HepG2 (cell line): ENCODE results near the gene UBL7. TPM values are rescaled to one million over a fixed set of nuclear protein-coding genes. Genes with fewer than 3 reads are reported as not detected.

Experiments
- AHR ChIP-seq: IDR thresholded peaks from 2 replicates; pipeline ENCODE4 v1.6.1; 2018; ENCODE audit warnings: missing genetic modification reagents, missing compliant biosample characterization
- ISL2 ChIP-seq: sonication (generic); formaldehyde crosslinking; IDR thresholded peaks from 2 replicates; pipeline ENCODE4 v1.5.0; 2020; ENCODE audit warnings: missing genetic modification reagents
- KLF12 ChIP-seq: sonication (generic); formaldehyde crosslinking; IDR thresholded peaks from 2 replicates; pipeline ENCODE4 v1.4.0; 2020; ENCODE audit warnings: missing genetic modification reagents, borderline replicate concordance
- KLF15 ChIP-seq: sonication (generic); formaldehyde crosslinking; IDR thresholded peaks from 2 replicates; pipeline ENCODE4 v1.8.1; 2023; ENCODE audit warnings: borderline replicate concordance, mild to moderate bottlenecking, inconsistent platforms, missing genetic modification reagents, mixed read lengths
- MXD3 ChIP-seq: IDR thresholded peaks from 2 replicates; pipeline ENCODE4 v1.6.1; 2016; ENCODE audit warnings: mild to moderate bottlenecking, missing biosample characterization, missing genetic modification reagents
- NFE2L1 ChIP-seq: sonication (generic); formaldehyde crosslinking; IDR thresholded peaks from 2 replicates; pipeline ENCODE4 v1.4.0; 2020; ENCODE audit warnings: missing genetic modification reagents, mild to moderate bottlenecking, borderline replicate concordance
- RARA ChIP-seq: IDR thresholded peaks from 2 replicates; pipeline ENCODE4 v1.6.1; 2016; ENCODE audit warnings: missing genetic modification reagents, missing compliant biosample characterization
- ZBTB7A ChIP-seq: sonication (generic); formaldehyde crosslinking; IDR thresholded peaks from 2 replicates; pipeline ENCODE4 v1.8.0; 2022; ENCODE audit warnings: mild to moderate bottlenecking, missing genetic modification reagents
- ZMAT3 ChIP-seq: sonication (generic); formaldehyde crosslinking; conservative IDR thresholded peaks from 2 replicates; pipeline ENCODE4 v1.7.0; 2021; ENCODE audit warnings: missing genetic modification reagents
- ZNF17 ChIP-seq: sonication (generic); formaldehyde crosslinking; IDR thresholded peaks from 2 replicates; pipeline ENCODE4 v1.5.0; 2020; ENCODE audit warnings: mild to moderate bottlenecking, missing genetic modification reagents
- ZNF446 ChIP-seq: sonication (generic); formaldehyde crosslinking; IDR thresholded peaks from 2 replicates; pipeline ENCODE4 v1.5.0; 2020; ENCODE audit warnings: mild to moderate bottlenecking, missing genetic modification reagents
- ZNF720 ChIP-seq: sonication (generic); formaldehyde crosslinking; IDR thresholded peaks from 2 replicates; pipeline ENCODE4 v1.4.0; 2020; ENCODE audit warnings: missing genetic modification reagents
- ZNF780A ChIP-seq: sonication (generic); formaldehyde crosslinking; IDR thresholded peaks from 2 replicates; pipeline ENCODE4 v1.8.0; 2022; ENCODE audit warnings: mild to moderate bottlenecking, missing genetic modification reagents, moderate library complexity
- polyA plus RNA-seq, 8 experiments: library from polyadenylated mRNA; depleted of rRNA in 3 of 8; stranded (reverse) in 7 of 8; unstranded in 1 of 8; fragments of >200 nt; fragmentation: Illumina TruSeq in 4 of 8; extraction: Trizol in 4 of 8; gene quantifications; 2 replicates each; pipeline versions ENCODE4 v1.2.1 to v1.2.3, GENCODE V29; 2011 to 2016; ENCODE audit warnings: low read depth in 4 of 8, missing spikeins in 1 of 8, mixed read lengths in 1 of 8; ENCODE audit not compliant: insufficient read depth in 1 of 8
- total RNA-seq, 5 experiments: library from RNA; depleted of rRNA; stranded (reverse); fragments of >200 nt; fragmentation: Illumina TruSeq; extraction: Trizol; gene quantifications; 2 replicates each; pipeline ENCODE4 v1.2.3, GENCODE V29; 2016; ENCODE audit warnings: low read depth in 1 of 5
- TF ChIP-seq, protein P1 (sequence below): sonication (generic); formaldehyde crosslinking; IDR thresholded peaks from 2 replicates; pipeline ENCODE4 v1.4.0; 2020; ENCODE audit warnings: missing genetic modification reagents
- TF ChIP-seq, protein P2 (sequence below): sonication (generic); formaldehyde crosslinking; IDR thresholded peaks from 2 replicates; pipeline ENCODE4 v1.5.0; 2020; ENCODE audit warnings: missing genetic modification reagents
- TF ChIP-seq, protein P3 (sequence below): sonication (generic); formaldehyde crosslinking; IDR thresholded peaks from 2 replicates; pipeline ENCODE4 v1.8.0; 2022; ENCODE audit warnings: mild to moderate bottlenecking, missing genetic modification reagents, moderate library complexity
- TF ChIP-seq, protein P4 (sequence below): sonication (generic); formaldehyde crosslinking; IDR thresholded peaks from 2 replicates; pipeline ENCODE4 v1.5.1; 2020; ENCODE audit warnings: missing genetic modification reagents, mild to moderate bottlenecking, borderline replicate concordance

UBL7 gene
- total and polyA plus RNA-seq, 2 of the 13 experiments (the other 11 are each of a cell fraction or from before 2014, with no cell fraction given): 55.0 to 63.5 TPM

- TF ChIP-seq, protein P1, sequence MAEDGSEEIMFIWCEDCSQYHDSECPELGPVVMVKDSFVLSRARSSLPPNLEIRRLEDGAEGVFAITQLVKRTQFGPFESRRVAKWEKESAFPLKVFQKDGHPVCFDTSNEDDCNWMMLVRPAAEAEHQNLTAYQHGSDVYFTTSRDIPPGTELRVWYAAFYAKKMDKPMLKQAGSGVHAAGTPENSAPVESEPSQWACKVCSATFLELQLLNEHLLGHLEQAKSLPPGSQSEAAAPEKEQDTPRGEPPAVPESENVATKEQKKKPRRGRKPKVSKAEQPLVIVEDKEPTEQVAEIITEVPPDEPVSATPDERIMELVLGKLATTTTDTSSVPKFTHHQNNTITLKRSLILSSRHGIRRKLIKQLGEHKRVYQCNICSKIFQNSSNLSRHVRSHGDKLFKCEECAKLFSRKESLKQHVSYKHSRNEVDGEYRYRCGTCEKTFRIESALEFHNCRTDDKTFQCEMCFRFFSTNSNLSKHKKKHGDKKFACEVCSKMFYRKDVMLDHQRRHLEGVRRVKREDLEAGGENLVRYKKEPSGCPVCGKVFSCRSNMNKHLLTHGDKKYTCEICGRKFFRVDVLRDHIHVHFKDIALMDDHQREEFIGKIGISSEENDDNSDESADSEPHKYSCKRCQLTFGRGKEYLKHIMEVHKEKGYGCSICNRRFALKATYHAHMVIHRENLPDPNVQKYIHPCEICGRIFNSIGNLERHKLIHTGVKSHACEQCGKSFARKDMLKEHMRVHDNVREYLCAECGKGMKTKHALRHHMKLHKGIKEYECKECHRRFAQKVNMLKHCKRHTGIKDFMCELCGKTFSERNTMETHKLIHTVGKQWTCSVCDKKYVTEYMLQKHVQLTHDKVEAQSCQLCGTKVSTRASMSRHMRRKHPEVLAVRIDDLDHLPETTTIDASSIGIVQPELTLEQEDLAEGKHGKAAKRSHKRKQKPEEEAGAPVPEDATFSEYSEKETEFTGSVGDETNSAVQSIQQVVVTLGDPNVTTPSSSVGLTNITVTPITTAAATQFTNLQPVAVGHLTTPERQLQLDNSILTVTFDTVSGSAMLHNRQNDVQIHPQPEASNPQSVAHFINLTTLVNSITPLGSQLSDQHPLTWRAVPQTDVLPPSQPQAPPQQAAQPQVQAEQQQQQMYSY (CRISPR knock-in tag): peak; percentile 86
- TF ChIP-seq ZBTB7A (CRISPR knock-in tag): peak; percentile 49; the same call in 1 of the 2 replicates
- TF ChIP-seq, protein P2, sequence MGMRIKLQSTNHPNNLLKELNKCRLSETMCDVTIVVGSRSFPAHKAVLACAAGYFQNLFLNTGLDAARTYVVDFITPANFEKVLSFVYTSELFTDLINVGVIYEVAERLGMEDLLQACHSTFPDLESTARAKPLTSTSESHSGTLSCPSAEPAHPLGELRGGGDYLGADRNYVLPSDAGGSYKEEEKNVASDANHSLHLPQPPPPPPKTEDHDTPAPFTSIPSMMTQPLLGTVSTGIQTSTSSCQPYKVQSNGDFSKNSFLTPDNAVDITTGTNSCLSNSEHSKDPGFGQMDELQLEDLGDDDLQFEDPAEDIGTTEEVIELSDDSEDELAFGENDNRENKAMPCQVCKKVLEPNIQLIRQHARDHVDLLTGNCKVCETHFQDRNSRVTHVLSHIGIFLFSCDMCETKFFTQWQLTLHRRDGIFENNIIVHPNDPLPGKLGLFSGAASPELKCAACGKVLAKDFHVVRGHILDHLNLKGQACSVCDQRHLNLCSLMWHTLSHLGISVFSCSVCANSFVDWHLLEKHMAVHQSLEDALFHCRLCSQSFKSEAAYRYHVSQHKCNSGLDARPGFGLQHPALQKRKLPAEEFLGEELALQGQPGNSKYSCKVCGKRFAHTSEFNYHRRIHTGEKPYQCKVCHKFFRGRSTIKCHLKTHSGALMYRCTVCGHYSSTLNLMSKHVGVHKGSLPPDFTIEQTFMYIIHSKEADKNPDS (CRISPR knock-in tag): no peak
- no peak for TF ChIP-seq NFE2L1 (CRISPR knock-in tag)
- no peak for TF ChIP-seq ZNF720
- TF ChIP-seq KLF15: peak; percentile 24; the same call in 1 of the 2 replicates
- TF ChIP-seq, protein P3, sequence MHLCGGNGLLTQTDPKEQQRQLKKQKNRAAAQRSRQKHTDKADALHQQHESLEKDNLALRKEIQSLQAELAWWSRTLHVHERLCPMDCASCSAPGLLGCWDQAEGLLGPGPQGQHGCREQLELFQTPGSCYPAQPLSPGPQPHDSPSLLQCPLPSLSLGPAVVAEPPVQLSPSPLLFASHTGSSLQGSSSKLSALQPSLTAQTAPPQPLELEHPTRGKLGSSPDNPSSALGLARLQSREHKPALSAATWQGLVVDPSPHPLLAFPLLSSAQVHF: no peak
- TF ChIP-seq AHR (CRISPR knock-in tag): no peak; the same call in 1 of the 2 replicates
- TF ChIP-seq ZNF17: no peak
- peak; percentile 84 for TF ChIP-seq MXD3 (CRISPR knock-in tag)
- TF ChIP-seq ZNF446 (CRISPR knock-in tag): no peak; the same call in 1 of the 2 replicates
- peak; percentile 47; the same call in 1 of the 2 replicates for TF ChIP-seq RARA
- TF ChIP-seq, protein P4, sequence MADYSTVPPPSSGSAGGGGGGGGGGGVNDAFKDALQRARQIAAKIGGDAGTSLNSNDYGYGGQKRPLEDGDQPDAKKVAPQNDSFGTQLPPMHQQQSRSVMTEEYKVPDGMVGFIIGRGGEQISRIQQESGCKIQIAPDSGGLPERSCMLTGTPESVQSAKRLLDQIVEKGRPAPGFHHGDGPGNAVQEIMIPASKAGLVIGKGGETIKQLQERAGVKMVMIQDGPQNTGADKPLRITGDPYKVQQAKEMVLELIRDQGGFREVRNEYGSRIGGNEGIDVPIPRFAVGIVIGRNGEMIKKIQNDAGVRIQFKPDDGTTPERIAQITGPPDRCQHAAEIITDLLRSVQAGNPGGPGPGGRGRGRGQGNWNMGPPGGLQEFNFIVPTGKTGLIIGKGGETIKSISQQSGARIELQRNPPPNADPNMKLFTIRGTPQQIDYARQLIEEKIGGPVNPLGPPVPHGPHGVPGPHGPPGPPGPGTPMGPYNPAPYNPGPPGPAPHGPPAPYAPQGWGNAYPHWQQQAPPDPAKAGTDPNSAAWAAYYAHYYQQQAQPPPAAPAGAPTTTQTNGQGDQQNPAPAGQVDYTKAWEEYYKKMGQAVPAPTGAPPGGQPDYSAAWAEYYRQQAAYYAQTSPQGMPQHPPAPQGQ (CRISPR knock-in tag): no peak
- TF ChIP-seq ZMAT3 (CRISPR knock-in tag): no peak; the same call in 1 of the 2 replicates
- peak; percentile 83; the same call in 1 of the 2 replicates for TF ChIP-seq ISL2
- TF ChIP-seq ZNF780A (CRISPR knock-in tag): no peak
- peak; percentile 84; the same call in 1 of the 2 replicates for TF ChIP-seq KLF12
Observed at GRCh38 chr15:74460871-74461846, at the start of gene UBL7 (continued).
